ENCODE results near the gene CCDC51. TPM values are rescaled to one million over a fixed set of nuclear protein-coding genes. Genes with fewer than 3 reads are reported as not detected.

Gene CCDC51
- total RNA-seq, 1 experiment from 2014 or later = 11.8 TPM

- Histone ChIP-seq H3K27me3 (replicated peaks; ENCODE audit: insufficient read depth, low read depth, low read length, poor library complexity) (no peaks in the 10 kb centered on the region), H3K27ac (ENCODE audit: low read depth, low read length, poor library complexity, severe bottlenecking) (no peak overlapping the region), H3K4me3 (ENCODE audit: low read depth, low read length, poor library complexity, severe bottlenecking) (no peak overlapping the region), H3K9me3 (ENCODE audit: low read depth, low read length, poor library complexity, severe bottlenecking) (no peaks in the 10 kb centered on the region), H3K36me3 (ENCODE audit: insufficient read depth, low read length, poor library complexity, severe bottlenecking) (no peaks in the 10 kb centered on the region), H3K4me1 (ENCODE audit: insufficient read depth, low read length, poor library complexity, severe bottlenecking) (no peaks in the 10 kb centered on the region)
- no TSS peak for BruUV-seq (replicated peaks)
- no peak for DNase-seq (ENCODE audit: low spot score)
- TF ChIP-seq EZH2 (IDR thresholded peaks at IDR 0.05; ENCODE audit: borderline replicate concordance, low read depth, low read length, poor library complexity, severe bottlenecking) = no peak
- no peak for TF ChIP-seq CTCF (conservative IDR thresholded peaks at IDR 0.05; ENCODE audit: low read depth, low read length)
- CTCF ChIA-PET = no interaction called here
- intact Hi-C loops (cut with micrococcal nuclease; ENCODE audit: unreplicated experiment) = no loop called here
- POLR2A ChIA-PET (ENCODE audit: low non-redundant PET) = no interaction called here
Measured at GRCh38 chr3:48422681-48423080, 17.2 kb downstream of the CCDC51 start.

DNA sequence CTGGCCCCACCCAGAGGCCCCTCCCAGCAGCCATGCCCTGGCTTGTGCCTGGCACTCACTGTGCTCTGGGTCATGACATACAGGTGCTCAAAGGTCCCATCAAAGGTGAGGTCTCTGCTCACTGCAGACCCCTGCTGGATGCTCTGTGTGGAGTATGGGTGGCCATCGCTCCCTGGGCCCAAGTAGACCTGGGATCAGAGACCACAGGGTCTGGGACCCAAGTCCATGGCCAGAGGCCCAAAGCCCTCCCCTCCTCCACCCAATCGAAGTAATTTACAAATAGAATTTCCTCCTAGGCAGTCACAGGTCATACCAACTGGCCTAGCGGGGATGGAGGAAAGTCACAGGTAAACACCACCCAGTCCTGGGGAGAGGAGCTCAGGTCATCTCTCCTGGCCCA is 17.6 kb downstream of the CCDC51 start:
- TF ChIP-seq CTCF (conservative IDR thresholded peaks at IDR 0.05; ENCODE audit: low read depth, low read length) = no peak
- no peak for TF ChIP-seq EZH2 (IDR thresholded peaks at IDR 0.05; ENCODE audit: borderline replicate concordance, low read depth, low read length, poor library complexity, severe bottlenecking)
- H3K4me3 ChIP-seq (ENCODE audit: low read depth, low read length, poor library complexity, severe bottlenecking) = no peak overlapping the region
- DNase-seq (ENCODE audit: low spot score) = no peak
- H3K9me3 ChIP-seq (ENCODE audit: low read depth, low read length, poor library complexity, severe bottlenecking) = no peaks in the 10 kb centered on the region
- BruUV-seq (replicated peaks) = no TSS peak
- ChIA-PET CTCF (no interaction called here), POLR2A (ENCODE audit: low non-redundant PET) (no interaction called here)
- H3K27ac ChIP-seq (ENCODE audit: low read depth, low read length, poor library complexity, severe bottlenecking) = no peak overlapping the region
- no peaks in the 10 kb centered on the region for H3K4me1 ChIP-seq (ENCODE audit: insufficient read depth, low read length, poor library complexity, severe bottlenecking)
- intact Hi-C loops (cut with micrococcal nuclease; ENCODE audit: unreplicated experiment) = no loop called here
- H3K36me3 ChIP-seq (ENCODE audit: insufficient read depth, low read length, poor library complexity, severe bottlenecking) = no peaks in the 10 kb centered on the region
- no peaks in the 10 kb centered on the region for H3K27me3 ChIP-seq (replicated peaks; ENCODE audit: insufficient read depth, low read depth, low read length, poor library complexity)

GRCh38 chr3:48420561-48420960 is 19.4 kb downstream of the CCDC51 start:
- no peak for DNase-seq (ENCODE audit: low spot score)
- POLR2A ChIA-PET (ENCODE audit: low non-redundant PET) = no interaction called here
- Histone ChIP-seq H3K27me3 (replicated peaks; ENCODE audit: insufficient read depth, low read depth, low read length, poor library complexity) (no peaks in the 10 kb centered on the region), H3K9me3 (ENCODE audit: low read depth, low read length, poor library complexity, severe bottlenecking) (no peaks in the 10 kb centered on the region), H3K4me3 (ENCODE audit: low read depth, low read length, poor library complexity, severe bottlenecking) (no peak overlapping the region), H3K36me3 (ENCODE audit: insufficient read depth, low read length, poor library complexity, severe bottlenecking) (no peaks in the 10 kb centered on the region), H3K4me1 (ENCODE audit: insufficient read depth, low read length, poor library complexity, severe bottlenecking) (no peaks in the 10 kb centered on the region), H3K27ac (ENCODE audit: low read depth, low read length, poor library complexity, severe bottlenecking) (no peak overlapping the region)
- TF ChIP-seq EZH2 (IDR thresholded peaks at IDR 0.05; ENCODE audit: borderline replicate concordance, low read depth, low read length, poor library complexity, severe bottlenecking) (no peak), CTCF (conservative IDR thresholded peaks at IDR 0.05; ENCODE audit: low read depth, low read length) (no peak)
- CTCF ChIA-PET = no interaction called here
- intact Hi-C loops (cut with micrococcal nuclease; ENCODE audit: unreplicated experiment) = no loop called here
- BruUV-seq (replicated peaks) = no TSS peak
